8988T (cell line): ENCODE results near the gene ZCCHC10.
A peak's percentile ranks its signal among the peaks of the same experiment; 100 is the strongest.
"Not testable (repeated sequence)": the region's sequence is repeated elsewhere in the genome, so short reads cannot be mapped to it uniquely, and the experiment has no call there.

Experiments
- DNase-seq: peaks from one replicate; pipeline ENCODE4 v3.0.0; 2011

ZCCHC10 gene

GRCh38 chr5:133025804-133026663 lies at the start of gene ZCCHC10:
Gene ZCCHC10 (minus strand): TSS chr5:133026549. CDS start chr5:133026537, 12 bp downstream.
- DNase-seq: peak; percentile 72

- no peak for DNase-seq
Measured at GRCh38 chr5:133075572-133076536, 49.5 kb upstream of the ZCCHC10 start.

GRCh38 chr5:133072021-133072420 lies 45.7 kb upstream of the ZCCHC10 start:
- no peak for DNase-seq

- no peak for DNase-seq
Measured at GRCh38 chr5:133066045-133066444, 39.7 kb upstream of the ZCCHC10 start.

- no peak for DNase-seq
Measured at GRCh38 chr5:133065471-133065870, 39.1 kb upstream of the ZCCHC10 start.

GRCh38 chr5:133063965-133064364 lies 37.6 kb upstream of the ZCCHC10 start:
- no peak for DNase-seq

GRCh38 chr5:133062276-133062675 lies 35.9 kb upstream of the ZCCHC10 start:
- no peak for DNase-seq

- DNase-seq: no peak
Measured at GRCh38 chr5:133059621-133060020, 33.3 kb upstream of the ZCCHC10 start.

GRCh38 chr5:133056891-133057290 lies 30.5 kb upstream of the ZCCHC10 start:
- no peak for DNase-seq

GRCh38 chr5:133054697-133055471 lies 28.5 kb upstream of the ZCCHC10 start:
- no peak for DNase-seq

GRCh38 chr5:133053448-133053847 lies 27.1 kb upstream of the ZCCHC10 start:
- no peak for DNase-seq

GRCh38 chr5:133052317-133053175 lies 26.2 kb upstream of the ZCCHC10 start:
- no peak for DNase-seq

GRCh38 chr5:133051542-133052316 lies 25.4 kb upstream of the ZCCHC10 start, which contains the start of gene HSPA4:
Gene HSPA4 (plus strand): TSS chr5:133052013. CDS start chr5:133052251, 238 bp downstream.
- peak; percentile 86 for DNase-seq

GRCh38 chr5:133051061-133051541 lies 24.8 kb upstream of the ZCCHC10 start:
- no peak for DNase-seq

GRCh38 chr5:133050521-133050920 lies 24.2 kb upstream of the ZCCHC10 start:
- no peak for DNase-seq

- no peak for DNase-seq
Measured at GRCh38 chr5:133049726-133050048, 23.3 kb upstream of the ZCCHC10 start.

GRCh38 chr5:133048993-133049725 lies 22.8 kb upstream of the ZCCHC10 start:
- DNase-seq: no peak

- DNase-seq: no peak
Measured at GRCh38 chr5:133047404-133047803, 21.1 kb upstream of the ZCCHC10 start.

GRCh38 chr5:133046560-133046959 lies 20.2 kb upstream of the ZCCHC10 start:
- DNase-seq: not testable (repeated sequence)

GRCh38 chr5:133041910-133042309 lies 15.6 kb upstream of the ZCCHC10 start:
- no peak for DNase-seq
